Stimulated activated CD4-positive, alpha-beta T cell treated with anti-CD3 and anti-CD28 coated beads, Interleukin-15, amount 100 ng/mL, for 1 hour (primary cell): ENCODE results near the gene LARP6.
"Not testable (repeated sequence)": the region's sequence is repeated elsewhere in the genome, so short reads cannot be mapped to it uniquely, and the experiment has no call there.

ENCODE experiments used
- DNase-seq, 2 donors: peaks; one replicate each; pipeline ENCODE4 v3.0.0-alpha.2; 2020; ENCODE audit warnings: low read depth in 1 of 2, low spot score in 1 of 2

LARP6 gene

DNA sequence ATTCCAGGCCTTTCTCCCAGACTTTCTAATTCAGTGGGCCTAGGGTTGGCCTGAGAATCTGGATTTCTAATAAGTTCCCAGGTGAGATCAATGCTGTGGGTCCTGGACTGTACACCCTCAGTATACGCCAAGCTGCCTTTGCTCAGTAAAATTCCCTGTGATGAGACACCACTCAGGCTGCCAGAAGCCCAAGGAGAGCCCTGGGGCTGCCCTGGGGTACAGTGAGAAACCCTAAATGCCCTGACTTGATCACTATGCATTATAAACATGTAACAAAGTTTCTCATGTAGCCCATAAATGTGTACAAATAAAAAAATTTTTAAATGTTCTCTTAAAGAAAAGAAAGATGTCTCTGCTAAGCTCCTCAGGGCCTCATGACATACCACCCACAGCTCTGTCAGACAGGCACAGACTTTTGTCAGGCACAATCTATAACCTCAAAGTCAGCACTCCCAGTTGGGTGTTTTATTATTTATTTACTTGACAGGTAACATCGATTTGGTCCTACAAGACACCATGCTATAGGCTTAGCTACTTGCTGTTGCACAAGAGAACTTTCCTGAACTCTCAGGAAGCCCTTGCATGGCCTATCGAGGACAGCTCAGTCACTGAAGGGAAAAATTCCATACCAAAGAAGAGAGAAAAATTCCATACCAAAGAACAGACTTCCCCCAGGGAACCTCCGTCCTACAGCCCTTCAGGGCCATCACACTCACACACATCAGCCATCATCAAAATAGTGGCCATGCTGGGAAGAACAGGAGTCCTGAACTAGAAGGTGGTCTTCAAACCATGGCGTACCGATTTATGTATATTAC lies 22.7 kb downstream of the LARP6 start:
- no peak for DNase-seq

DNA sequence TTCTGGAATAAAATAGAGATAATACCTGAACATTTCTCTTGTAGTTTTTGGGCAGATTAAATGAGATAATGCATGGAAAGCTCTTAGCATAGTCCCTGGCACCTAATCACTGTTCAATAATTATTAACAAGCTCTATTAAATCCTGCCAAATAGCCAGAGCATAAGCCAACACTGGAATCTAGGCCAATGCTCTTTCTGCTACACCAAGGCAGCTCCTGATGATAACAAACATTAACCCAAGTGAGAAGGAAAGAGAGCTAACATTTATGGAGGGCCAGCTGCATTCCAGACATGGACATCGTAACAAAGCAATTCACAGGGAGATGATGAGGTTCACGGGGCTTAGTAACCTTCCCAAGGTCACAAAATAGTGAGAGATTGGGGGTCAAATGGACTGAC lies 23.3 kb downstream of the LARP6 start:
- DNase-seq: no peak

DNA sequence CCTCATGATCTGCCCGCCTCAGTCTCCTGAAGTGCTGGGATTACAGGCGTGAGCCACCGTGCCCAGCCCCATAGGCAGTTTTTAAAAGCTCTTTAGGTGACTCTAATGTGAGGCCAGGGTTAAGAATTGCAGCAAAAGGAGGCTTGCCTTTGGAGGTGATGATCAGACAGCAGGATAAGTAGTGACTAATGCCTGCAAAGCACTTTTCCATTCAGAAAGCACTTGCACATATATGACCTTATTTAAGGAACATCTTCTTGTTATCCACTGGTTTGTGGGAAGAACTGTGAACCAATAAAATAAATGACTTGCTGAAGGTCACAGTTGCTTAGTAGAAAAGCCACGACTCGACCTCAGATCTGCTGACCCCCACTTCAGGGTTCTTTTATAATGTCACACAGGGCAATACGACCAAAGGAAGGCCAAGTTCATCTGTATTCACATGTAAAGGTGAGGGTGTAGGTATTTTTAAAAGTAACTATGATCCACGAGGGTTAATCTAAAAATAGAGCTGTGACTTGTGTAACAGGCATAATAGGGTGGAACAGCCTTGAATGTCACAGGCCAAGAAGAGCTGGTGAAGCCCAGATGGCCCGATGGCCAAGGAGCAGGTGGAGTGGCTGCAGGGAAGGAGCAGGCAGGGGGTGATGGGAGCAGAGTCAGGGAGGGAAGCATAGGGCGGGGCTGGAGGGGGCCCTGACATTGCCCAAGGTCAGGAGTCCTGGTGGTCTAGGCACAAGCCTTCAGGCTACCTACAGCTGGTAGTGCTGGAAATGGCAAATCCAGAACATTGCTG lies 24.4 kb downstream of the LARP6 start:
- no peak for DNase-seq

DNA sequence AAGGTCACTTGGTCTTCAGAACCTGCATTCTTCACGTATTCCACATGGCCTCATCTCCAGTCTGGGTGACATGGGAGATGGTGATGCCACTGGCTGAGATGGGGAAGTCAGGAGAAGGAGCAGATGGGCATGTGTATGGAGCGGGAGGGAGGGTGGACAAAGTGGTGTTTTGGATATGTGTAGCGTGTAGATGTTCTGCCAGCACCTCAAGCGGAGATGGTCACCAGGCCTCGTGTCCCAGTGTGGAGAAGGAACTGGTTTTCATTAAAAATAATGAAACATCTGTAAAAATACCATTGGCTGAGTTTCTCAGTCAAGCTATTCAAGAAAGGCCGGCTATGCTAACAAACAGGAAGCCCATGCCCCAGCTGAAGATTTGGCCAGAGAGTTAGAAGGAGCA lies 26.2 kb downstream of the LARP6 start:
- no peak for DNase-seq

DNA sequence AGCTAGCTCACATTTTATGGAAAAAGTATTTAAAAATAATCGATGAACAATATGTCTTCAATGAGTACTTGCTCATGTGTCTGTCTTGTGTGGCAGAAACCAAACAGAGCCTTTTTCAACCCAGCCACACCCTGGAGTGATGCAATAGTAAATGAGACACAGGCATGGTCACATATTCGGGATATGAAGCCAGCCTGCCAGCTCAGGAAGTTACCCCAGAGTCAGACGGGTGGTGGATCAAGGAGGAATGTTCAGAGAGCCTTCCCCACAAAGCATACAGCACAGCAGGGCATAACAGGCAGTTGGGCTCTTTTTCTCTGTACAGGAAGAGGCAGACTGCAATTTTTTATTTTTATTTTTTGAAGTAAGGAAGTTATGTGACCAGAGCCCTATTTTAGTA lies 27.3 kb downstream of the LARP6 start:
- no peak for DNase-seq

DNA sequence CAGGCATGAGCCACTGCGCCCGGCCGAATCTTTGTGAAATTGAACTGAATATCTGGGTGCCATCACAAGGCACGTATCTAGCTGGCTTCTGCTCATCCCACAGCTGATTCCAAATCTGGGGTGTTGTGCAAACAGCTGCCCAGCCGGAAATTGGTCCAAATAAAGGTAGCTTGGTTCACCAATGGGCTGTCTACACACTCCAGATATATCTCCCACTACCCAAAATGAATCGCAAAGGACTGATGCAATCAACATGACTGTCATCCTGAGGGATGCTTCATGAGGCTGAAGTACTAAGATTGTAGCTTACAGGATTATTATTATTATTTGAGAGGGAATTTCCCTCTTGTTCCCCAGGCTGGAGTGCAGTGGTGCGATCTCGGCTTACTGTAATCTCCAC lies 28.1 kb downstream of the LARP6 start:
- no peak for DNase-seq

DNA sequence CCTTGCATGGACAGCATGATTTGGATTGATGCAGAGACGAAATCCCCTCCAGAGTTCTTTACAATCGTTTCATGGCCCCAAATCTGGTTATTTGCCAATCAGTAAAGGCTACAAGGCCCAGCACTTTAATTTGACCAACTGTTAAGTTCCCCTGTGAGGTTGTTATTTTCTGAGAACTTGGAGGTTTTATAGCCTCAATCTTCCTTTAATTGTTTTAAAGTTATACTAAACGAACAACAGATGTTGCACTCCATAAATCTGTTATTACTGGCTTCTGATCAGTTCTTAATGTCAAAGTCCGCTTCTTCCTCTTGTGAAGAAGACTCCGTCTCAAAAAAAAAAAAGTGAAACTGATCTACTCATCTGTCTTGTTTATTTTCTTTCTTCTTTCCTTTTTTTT lies 30.8 kb downstream of the LARP6 start:
- no peak for DNase-seq

DNA sequence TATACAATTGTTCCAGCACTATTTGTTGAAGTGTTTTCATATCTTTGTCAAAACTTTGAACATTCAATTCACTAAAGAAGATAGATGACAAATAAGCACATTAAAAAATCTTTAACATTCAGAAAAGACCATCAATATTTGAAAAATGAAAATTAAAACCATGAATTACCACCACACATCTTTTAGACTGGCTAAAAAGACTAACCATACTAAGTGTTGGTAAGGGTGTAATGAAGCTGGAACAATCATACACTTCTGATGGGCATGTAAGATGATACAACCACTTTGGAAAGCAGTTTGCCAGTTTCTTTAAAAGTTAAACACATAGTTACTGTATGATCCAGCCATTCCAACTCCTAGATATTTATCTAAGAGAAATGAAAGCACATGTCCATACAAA lies 33.7 kb downstream of the LARP6 start:
- no peak for DNase-seq

DNA sequence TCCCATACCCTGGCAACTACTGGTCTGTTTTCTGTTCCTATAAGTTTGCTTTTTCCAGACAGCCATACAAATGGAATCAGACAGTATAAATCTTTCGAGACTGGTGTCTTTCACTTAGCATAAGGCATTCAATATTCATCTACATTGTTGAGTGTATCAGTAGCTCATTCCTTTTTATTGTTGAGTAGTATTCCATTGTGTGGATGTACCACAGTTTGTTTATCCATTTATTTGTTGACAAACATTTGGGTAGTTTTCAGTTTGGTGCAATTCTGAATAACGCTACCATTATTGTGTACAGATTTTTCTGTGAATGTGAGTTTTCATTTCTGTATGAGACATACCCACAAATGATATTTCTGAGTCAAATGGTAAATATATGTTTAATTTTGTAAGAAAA lies 35.4 kb downstream of the LARP6 start:
- DNase-seq: no peak

DNA sequence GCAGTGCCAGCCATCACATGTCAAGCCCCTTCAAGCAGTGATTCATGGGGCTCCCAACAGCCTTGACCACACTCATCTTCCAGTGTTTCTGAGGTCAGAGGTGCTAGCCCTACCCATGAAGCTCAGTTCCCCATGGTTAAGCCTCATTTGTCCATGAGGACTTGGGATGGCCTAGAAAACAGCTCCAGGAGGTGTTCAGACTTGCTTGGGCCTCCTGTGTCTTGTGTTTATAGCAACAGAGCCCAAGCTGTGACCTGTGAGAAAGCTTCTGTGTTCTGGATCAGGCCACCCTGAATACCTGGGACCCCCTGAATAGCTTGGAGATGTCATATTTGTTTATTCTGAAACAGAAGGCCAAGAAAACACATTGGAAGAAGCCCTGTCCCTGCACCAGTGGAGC lies 36.7 kb downstream of the LARP6 start:
- DNase-seq: no peak

DNA sequence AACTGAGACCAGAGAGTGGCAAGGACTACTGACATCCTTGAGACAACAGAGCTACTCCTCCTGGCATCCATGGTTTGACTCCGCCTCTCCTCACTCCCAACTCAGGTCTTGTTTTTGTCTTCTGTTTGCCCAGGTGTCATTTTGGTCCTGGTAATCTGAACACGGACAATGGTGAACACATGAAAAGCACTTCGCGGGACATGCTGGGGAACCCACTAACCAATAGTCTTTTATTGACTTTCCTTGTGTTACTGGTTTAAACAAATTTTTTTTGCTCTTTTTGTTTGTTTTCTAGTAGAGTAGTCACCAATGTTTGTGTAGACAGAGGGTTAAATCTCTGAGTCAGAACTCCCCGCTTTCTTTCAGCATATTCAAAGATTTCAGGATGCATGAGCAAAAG lies 38.4 kb downstream of the LARP6 start:
- DNase-seq: no peak

DNA sequence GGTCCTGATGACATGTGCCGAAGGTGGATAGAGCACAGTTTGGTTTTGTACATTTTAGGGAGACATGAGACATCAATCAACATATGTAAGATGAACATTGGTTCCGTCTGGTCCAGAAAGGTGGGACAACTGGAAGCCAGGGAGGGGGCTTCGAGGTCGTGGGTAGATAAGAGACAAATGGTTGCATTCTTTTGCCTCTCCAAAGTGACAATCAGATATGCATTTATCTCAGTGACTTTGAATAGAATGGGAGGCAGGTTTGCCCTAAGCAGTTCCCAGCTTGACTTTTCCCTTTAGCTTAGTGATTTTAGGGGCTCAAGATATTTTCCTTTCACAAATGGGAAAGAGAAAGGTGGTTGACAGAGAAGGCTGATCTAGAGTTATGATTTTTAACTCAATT lies 38.9 kb downstream of the LARP6 start:
- DNase-seq: not testable (repeated sequence)

DNA sequence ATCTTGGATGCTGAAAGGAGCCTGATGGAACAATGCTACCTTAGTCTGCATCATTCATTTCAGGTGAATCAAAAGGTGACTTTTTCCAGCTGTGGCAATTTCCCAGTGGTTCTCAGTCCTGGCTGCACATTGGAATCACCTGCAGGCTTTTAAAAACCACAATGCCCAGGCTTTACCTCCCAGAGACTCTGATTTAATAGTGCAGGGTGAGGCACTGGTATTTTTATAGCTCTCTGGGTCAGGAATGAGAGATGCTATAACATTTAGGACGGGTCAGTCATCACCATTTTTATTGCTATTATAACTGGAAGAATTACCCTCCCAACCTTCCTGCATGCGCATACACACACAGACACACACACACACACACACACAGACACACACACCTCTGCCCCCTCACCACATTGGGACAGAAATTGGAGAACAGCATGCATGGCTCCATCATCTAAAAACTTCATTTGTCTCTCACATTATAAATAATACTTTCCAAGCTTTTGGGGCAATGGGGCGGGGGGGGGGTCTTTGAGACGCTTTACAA lies 41.1 kb downstream of the LARP6 start:
- no peak for DNase-seq

DNA sequence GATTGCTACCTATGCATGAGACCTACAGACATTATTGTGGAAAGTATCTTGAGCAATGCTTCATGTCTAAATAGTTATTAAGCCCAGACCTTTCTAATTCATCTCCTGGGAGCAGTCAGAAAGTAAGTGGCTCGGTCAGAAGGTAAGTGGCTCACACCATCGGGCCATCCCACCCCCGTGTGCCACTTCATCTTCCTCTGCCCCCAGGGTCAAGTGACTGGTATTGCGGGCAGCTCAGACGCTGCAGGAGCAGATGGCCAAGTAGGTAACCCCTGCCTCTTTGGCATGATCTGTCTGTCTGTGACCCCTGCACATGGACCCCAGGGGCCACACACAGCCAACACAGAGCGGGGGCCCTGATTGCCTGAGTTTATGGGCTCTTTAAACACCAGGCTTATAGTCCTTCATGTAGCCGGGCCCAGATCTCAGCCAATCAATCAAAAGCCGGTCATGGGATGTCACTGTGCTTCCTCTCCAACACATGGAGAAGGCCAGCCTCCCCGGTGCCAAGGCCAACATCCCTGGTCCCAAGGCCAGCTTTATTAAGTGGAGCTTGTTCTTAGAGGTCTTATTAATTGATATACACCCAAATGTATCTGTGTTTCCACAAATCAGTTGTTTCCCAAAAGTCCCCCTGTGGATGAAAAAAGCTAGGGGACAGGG lies 42.9 kb downstream of the LARP6 start:
- no peak for DNase-seq

DNA sequence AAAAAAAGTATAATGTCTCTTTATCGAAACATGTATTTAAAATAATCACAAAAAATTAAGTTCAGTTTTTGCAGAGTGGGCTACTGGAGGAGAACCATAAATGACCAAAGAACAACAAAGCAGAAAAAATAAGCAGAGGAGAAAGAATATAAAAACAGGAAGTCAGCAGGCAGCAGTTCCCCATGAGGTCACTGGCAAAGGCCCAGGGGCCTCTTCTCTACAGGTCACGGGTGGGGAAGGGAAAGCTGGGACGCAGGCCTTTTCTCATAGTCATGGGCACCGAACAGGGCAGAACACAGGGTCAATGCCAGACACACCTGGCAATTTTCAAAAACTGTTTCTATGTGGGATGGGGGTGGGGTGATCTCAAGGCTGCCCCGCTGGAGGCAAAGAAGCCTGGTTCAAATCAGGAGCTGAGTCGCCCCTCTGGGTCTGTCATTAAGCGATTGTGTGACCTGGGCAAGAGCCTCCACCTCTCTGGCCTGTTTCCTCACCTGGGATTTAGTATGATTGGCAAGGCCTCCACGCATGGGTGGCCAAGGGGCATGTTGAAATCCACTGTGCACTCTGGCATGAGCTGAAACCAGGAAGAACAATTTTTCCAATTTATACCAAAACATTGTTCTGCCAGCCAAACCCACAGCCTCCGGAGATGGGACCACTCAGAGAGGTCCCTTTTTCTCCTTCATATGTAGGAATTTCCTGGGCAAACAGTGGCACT lies 46.8 kb downstream of the LARP6 start:
- no peak for DNase-seq

DNA sequence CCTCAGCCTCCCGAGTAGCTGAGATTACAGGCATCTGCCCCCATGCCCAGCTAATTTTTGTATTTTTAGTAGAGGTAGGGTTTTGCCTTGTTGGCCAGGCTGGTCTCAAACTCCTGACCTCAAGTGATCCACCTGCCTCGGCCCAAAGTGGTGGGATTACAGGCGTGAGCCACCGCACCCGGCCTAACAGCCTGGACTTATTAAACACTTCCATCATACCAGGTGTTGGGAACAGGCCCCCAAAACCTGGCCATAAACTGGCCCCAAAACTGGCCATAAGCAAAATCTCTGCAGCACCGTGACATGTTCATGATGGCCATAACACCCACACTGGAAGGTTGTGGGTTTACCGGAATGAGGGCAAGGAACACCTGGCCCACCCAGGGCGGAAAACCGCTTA lies 49.6 kb downstream of the LARP6 start:
- DNase-seq: not testable (repeated sequence)

DNA sequence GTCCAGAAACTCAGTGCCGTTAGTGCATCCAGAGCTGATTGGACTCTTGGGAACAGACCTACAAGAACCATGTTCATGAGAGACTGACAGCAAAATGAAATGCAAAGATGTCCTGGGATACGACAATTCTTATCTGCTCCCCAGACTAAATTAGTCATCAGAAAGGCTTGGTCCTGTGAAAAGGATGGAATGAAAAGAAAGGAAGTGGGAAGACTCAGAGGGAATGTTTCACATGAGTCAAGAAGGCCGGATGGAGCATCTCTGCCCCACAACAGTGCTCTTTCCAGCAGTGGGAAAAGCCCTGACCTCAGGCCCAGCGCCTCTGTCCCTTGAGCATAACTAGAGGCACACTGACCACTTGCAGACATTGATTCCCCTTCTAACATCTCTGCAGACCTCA lies 51.3 kb downstream of the LARP6 start:
- no peak for DNase-seq

DNA sequence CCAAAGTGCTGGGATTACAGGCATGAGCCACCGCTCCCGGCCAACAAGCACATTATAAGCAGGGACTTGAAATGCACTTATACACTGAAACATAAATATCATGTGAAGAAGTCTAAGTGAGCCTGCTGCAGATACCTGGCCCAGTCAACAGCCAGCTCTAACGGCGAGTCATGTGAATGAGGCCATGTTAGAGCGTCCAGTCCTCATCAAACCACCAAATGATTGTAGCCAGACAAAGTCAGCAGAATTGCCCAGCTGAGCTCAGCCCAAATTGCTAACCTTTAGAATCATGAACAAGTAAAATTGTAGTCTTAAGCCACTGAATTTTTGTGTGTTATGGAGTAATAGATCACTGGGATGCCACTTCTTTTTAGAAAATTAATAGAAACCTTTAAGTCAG lies 52.8 kb downstream of the LARP6 start:
- DNase-seq: no peak

DNA sequence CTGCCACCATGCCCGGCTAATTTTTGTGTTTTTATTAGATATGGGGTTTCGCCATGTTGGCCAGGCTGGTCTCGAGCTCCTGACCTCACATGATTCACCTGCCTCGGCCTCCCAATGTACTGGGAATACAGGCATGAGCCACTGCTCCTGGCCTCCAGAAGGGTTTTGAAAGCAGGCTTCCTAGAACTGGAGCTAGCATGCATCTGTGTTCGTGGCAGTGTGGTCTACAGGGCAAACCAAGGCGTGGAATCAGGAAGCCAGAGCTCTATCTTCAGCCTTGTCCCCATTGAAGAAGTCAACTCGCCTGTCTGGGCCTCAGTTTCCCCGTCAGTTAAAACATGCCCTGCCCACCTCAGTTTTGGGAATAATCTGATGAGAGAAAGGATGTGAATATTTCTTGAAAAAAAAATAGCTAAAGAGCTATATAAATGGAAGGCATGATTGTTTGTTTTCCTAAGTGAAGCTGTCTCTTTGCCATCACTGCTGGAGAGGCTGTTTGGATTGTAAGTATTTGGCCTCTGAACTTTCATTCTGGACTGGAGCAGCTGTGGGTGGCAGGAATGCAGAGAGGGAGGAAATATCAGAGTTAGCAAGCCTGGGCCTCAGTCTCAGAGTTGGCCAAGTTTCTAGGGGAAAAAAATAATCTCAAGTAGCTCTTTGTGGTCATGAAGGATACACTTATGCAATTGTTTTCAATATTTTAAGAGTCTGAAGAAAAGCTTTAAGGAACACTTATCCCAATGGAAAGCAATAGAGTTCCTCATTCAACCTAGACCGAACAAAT lies 54.1 kb downstream of the LARP6 start:
- no peak for DNase-seq

DNA sequence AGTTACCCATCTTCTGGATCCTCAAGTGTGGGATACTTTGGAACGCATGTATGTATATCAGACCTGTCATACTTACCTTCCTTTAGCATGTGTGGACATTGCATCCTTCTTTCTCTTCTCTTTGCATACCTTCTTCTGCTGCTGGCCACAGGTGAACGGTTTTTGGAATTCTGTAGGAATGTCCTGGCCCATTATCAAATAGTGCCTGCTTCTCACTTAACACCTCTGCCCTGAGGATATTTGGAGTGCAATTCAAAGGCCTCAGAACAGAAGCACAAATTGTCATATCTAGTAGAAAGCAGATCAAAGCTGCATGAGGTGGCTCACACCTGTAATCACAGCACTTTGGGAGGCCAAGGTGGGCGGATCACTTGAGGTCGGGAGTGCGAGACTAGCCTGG lies 56.5 kb downstream of the LARP6 start:
- DNase-seq: no peak
